Osteoblast (primary cell): ENCODE measurements around the gene LRRC4C. TPM values are rescaled to one million over a fixed set of nuclear protein-coding genes. Genes with fewer than 3 reads are reported as not detected.

Source experiments
- DNase-seq: peaks from one replicate; pipeline ENCODE4 v3.0.0; 2011; ENCODE audit warnings: low spot score, mixed read lengths; ENCODE audit not compliant: insufficient read length; ENCODE audit errors: missing footprints
- H2AFZ ChIP-seq: 2 replicates; pipeline ENCODE4 v1.6.0; 2011; ENCODE audit warnings: mild to moderate bottlenecking, low read length
- H3K27ac ChIP-seq: 2 replicates; pipeline ENCODE4 v1.5.1; 2011; ENCODE audit warnings: mild to moderate bottlenecking, low read depth, low read length, moderate library complexity
- H3K27me3 ChIP-seq: 2 replicates; pipeline ENCODE4 v1.6.0; 2012; ENCODE audit warnings: mild to moderate bottlenecking, control low read depth, inconsistent platforms, low read length, moderate library complexity; ENCODE audit not compliant: insufficient read depth
- H3K36me3 ChIP-seq: 2 replicates; pipeline ENCODE4 v1.5.1; 2011; ENCODE audit warnings: mild to moderate bottlenecking, low read length, control low read depth, moderate library complexity; ENCODE audit not compliant: insufficient read depth
- H3K4me1 ChIP-seq: 2 replicates; pipeline ENCODE4 v1.5.1; 2011; ENCODE audit warnings: mild to moderate bottlenecking, low read length, control low read depth, moderate library complexity; ENCODE audit not compliant: insufficient read depth
- H3K4me2 ChIP-seq: 2 replicates; pipeline ENCODE4 v1.6.0; 2011; ENCODE audit warnings: mild to moderate bottlenecking, low read length; ENCODE audit not compliant: insufficient read depth
- H3K4me3 ChIP-seq: fragments of 200-600 bp; sonication (generic); 3 replicates; pipeline ENCODE4 v1.5.1; 2012; ENCODE audit warnings: mild to moderate bottlenecking, low read length, inconsistent platforms; ENCODE audit not compliant: insufficient read depth
- H3K79me2 ChIP-seq: 2 replicates; pipeline ENCODE4 v1.6.0; 2012; ENCODE audit warnings: mild to moderate bottlenecking, low read length, control low read depth, inconsistent platforms; ENCODE audit not compliant: insufficient read depth
- H3K9me3 ChIP-seq: 2 replicates; pipeline ENCODE4 v1.5.1; 2011; ENCODE audit warnings: low read depth, low read length, control low read depth
- H4K20me1 ChIP-seq: 2 replicates; pipeline ENCODE4 v1.6.0; 2012; ENCODE audit warnings: mild to moderate bottlenecking, low read length, control low read depth; ENCODE audit not compliant: insufficient read depth
- total RNA-seq: library from RNA; depleted of rRNA; stranded (reverse); fragments of >200 nt; gene quantifications from 2 replicates; pipeline ENCODE4 v1.2.3, GENCODE V29; 2012
- TF ChIP-seq, protein P1 (sequence below): IDR thresholded peaks from 2 replicates; pipeline ENCODE4 v1.5.1; 2011; ENCODE audit warnings: mild to moderate bottlenecking, low read depth, low read length, moderate library complexity; ENCODE audit errors: extremely low read depth

The LRRC4C gene
- total RNA-seq, result 2.2 and 4.4 TPM in 2 replicates

DNA sequence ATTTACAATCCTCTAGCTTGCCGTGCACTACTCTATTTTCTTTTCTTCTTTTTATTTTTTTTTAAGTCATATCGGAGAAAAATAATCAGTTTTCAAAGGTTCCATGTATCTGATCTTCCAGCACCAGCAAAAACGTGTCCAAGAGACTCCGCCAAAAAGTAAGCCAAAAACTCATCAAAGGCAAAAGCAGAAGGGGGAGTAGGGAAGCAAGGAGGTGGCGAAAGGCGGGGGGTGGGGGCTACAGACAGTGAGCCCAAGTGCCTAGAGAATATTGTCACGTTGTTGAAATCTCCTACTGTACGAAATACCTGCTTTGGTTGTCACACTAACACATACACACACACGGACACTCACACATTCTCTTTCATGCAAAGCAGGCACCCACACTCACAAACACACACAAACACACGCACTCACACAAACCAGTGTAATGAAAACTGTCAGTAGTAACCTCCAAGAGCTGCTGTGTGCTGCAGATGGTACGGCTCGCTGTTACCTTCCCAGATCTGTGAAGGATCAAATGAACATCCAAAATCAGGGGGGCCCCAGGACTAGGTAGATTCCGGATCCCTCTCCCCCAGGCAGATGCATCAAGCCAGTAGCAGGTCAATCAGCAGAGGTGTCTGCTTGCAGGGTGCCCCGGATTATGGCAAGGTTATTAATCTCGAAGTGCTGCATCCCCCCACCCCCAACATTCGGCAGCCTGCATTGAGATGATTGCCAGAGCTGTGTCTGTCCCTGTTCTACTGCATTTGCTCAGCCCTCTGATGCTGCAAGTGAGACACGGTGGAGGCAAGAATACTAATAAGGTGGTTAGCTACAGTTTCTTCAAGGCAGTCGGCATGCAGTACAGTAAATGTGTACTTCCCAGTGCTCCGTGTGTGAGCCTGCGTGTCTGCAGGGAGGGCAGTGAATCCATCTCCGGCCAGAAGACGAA, at the start of gene LRRC4C:
TSS of gene LRRC4C (minus strand) at position 188 of the 937 bp plus-strand sequence.
- Histone ChIP-seq H3K36me3 (no peaks in the 10 kb centered on the region), H4K20me1 (no peaks in the 10 kb centered on the region), H3K9me3 (no peaks in the 10 kb centered on the region), H3K27me3 (no peaks in the 10 kb centered on the region), H3K4me1 (no peaks in the 10 kb centered on the region), H3K4me3 (no peak within 1 kb of the TSS), H3K79me2 (no peaks in the 10 kb centered on the region), H3K27ac (no peak within 1 kb of the TSS), H3K4me2 (no peak within 1 kb of the TSS), H2AFZ (no peak within 1 kb of the TSS)
- no peak for DNase-seq
- TF ChIP-seq, protein P1, sequence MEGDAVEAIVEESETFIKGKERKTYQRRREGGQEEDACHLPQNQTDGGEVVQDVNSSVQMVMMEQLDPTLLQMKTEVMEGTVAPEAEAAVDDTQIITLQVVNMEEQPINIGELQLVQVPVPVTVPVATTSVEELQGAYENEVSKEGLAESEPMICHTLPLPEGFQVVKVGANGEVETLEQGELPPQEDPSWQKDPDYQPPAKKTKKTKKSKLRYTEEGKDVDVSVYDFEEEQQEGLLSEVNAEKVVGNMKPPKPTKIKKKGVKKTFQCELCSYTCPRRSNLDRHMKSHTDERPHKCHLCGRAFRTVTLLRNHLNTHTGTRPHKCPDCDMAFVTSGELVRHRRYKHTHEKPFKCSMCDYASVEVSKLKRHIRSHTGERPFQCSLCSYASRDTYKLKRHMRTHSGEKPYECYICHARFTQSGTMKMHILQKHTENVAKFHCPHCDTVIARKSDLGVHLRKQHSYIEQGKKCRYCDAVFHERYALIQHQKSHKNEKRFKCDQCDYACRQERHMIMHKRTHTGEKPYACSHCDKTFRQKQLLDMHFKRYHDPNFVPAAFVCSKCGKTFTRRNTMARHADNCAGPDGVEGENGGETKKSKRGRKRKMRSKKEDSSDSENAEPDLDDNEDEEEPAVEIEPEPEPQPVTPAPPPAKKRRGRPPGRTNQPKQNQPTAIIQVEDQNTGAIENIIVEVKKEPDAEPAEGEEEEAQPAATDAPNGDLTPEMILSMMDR, result no peak

DNA sequence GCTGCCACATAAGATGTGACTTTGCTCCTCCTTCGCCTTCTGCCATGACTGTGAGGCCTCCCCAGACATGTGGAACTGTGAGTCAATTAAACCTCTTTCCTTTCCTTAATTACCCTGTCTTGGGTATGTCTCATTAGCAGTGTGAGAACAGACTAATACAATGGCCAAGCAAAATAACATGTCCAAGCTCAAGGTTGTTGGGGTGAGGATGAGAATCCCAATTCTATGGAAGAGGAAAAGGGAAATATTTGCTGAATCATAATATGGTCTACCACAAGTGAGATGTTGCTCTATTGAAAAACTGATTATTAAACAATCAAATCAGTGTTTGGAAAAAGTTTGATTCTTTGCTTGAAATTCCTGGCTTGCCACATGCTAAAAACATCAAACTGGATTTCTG, 48.7 kb upstream of the LRRC4C start:
- Histone ChIP-seq H3K27ac (no peak overlapping the region), H3K4me1 (no peaks in the 10 kb centered on the region), H3K4me2 (no peak overlapping the region), H2AFZ (no peak overlapping the region), H3K4me3 (no peak overlapping the region), H3K79me2 (no peaks in the 10 kb centered on the region), H3K36me3 (no peaks in the 10 kb centered on the region), H4K20me1 (no peaks in the 10 kb centered on the region), H3K9me3 (no peaks in the 10 kb centered on the region), H3K27me3 (no peaks in the 10 kb centered on the region)
- DNase-seq, result no peak
- TF ChIP-seq, protein P1, result no peak

DNA sequence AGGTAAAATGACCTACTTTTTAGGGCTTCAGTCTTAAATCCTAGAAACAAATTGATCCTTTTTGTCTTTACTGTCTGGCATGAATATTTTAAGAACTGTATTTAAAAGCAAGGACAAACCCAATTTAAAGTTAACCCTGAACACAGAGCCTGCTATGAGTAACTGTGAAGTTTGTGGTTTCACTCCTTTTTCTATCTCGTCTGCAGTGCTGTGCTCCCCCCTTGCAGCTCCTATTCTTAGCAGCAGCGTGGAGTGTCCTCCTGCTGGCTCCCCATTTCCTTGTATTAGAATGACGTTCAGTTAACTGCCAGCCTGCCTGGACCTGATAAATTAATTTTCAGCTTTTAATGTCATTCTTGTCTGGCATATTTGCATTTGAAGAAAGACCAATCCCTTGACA, 40.0 kb upstream of the LRRC4C start:
- Histone ChIP-seq H3K27ac (no peak overlapping the region), H3K4me2 (no peak overlapping the region), H3K27me3 (no peaks in the 10 kb centered on the region), H2AFZ (no peak overlapping the region), H4K20me1 (no peaks in the 10 kb centered on the region), H3K36me3 (no peaks in the 10 kb centered on the region), H3K4me3 (no peak overlapping the region), H3K9me3 (no peaks in the 10 kb centered on the region), H3K4me1 (no peaks in the 10 kb centered on the region), H3K79me2 (no peaks in the 10 kb centered on the region)
- TF ChIP-seq, protein P1, result no peak
- no peak for DNase-seq

DNA sequence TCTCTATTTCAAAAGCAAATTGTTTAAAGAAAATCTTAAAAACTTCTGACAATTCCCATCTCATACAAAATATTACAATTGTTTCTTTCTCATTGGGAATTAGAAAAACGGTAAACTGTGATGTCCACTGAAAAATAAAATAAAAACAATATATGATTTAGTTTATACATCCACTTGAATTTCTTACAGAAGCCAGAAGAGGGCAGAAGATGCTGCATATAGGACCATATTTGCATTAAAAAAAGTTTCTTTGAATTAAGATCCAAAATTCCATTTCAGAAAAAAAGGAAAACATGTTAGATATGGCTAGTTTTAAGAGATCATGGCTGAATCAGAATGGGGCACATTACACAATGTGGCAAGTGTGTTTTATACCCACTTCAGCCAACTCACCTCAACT, 39.3 kb upstream of the LRRC4C start:
- Histone ChIP-seq H3K4me3 (no peak overlapping the region), H3K27me3 (no peaks in the 10 kb centered on the region), H3K27ac (no peak overlapping the region), H2AFZ (no peak overlapping the region), H3K36me3 (no peaks in the 10 kb centered on the region), H3K9me3 (no peaks in the 10 kb centered on the region), H3K4me1 (no peaks in the 10 kb centered on the region), H4K20me1 (no peaks in the 10 kb centered on the region), H3K79me2 (no peaks in the 10 kb centered on the region), H3K4me2 (no peak overlapping the region)
- TF ChIP-seq, protein P1, result no peak
- DNase-seq, result no peak
